ENCODE measurements around the gene MAK. TPM values are rescaled to one million over a fixed set of nuclear protein-coding genes. Genes with fewer than 3 reads are reported as not detected.
"Not testable (repeated sequence)": the region's sequence is repeated elsewhere in the genome, so short reads cannot be mapped to it uniquely, and the experiment has no call there.

MAK gene
- total and polyA plus RNA-seq, 2 donors (not counting 1 experiment from before 2014, with no cell fraction given), result 0.04 TPM; not detected in 1

- H3K36me3 ChIP-seq (replicated peaks in 1 of 2; ENCODE audit: control extremely low read depth in 1 of 2, control insufficient read depth in 1 of 2, extremely low read depth in 1 of 2, insufficient read depth in 2 of 2, low read length in 1 of 2); H3K4me1 ChIP-seq (ENCODE audit: control insufficient read depth in 2 of 2, insufficient read depth in 2 of 2, low read length in 2 of 2); H3K4me1 Mint-ChIP-seq; POLR2A ChIA-PET; H3K79me2 ChIP-seq (ENCODE audit: control insufficient read depth, insufficient read depth, low read length); H3K9ac ChIP-seq (ENCODE audit: low read length); H4K20me1 ChIP-seq (ENCODE audit: control insufficient read depth, insufficient read depth, low read length, poor library complexity, severe bottlenecking); H3K4me2 ChIP-seq (replicated peaks; ENCODE audit: low read depth, low read length, poor library complexity, severe bottlenecking); H2AFZ ChIP-seq (ENCODE audit: insufficient read depth, low read depth, low read length, poor library complexity, severe bottlenecking); H3K4me3 Mint-ChIP-seq; ATAC-seq (ENCODE audit: low read depth); H3K27ac Mint-ChIP-seq; H3K27me3 Mint-ChIP-seq; H3K4me3 ChIP-seq (ENCODE audit: control extremely low read depth in 1 of 5, extremely low read depth in 1 of 5, insufficient read depth in 1 of 5, low read depth in 2 of 5, low read length in 4 of 5); H3K27me3 ChIP-seq (replicated peaks in 1 of 4; ENCODE audit: control extremely low read depth in 1 of 4, control insufficient read depth in 3 of 4, insufficient read depth in 4 of 4, low read length in 3 of 4); H3K27ac ChIP-seq (ENCODE audit: low read length in 2 of 2); intact Hi-C loops (cut with micrococcal nuclease); CTCF ChIA-PET; DNase-seq: not testable (repeated sequence)
- peaks cover 11% of the 10 kb centered on the region for H3K9me3 Mint-ChIP-seq (ENCODE audit: insufficient read depth)
- H3K9me3 ChIP-seq (ENCODE audit: control extremely low read depth in 1 of 3, control insufficient read depth in 2 of 3, insufficient read depth in 1 of 3, low read length in 2 of 3), result peaks cover 3 to 11% (median 8%) of the 10 kb centered on the region in 3 donors
- 67% methylated on average over 5 of the region's 6 CpGs for WGBS (ENCODE audit: insufficient coverage)
These were observed 15.5 kb upstream of the MAK start for GRCh38 chr6:10853849-10854300.

- Histone ChIP-seq H3K9me3 (ENCODE audit: control extremely low read depth in 1 of 3, control insufficient read depth in 2 of 3, insufficient read depth in 1 of 3, low read length in 2 of 3) (peaks cover 3 to 11% (median 8%) of the 10 kb centered on the region in 3 donors), H3K9ac (ENCODE audit: low read length) (no peak overlapping the region), H3K27me3 (replicated peaks in 1 of 4; ENCODE audit: control extremely low read depth in 1 of 4, control insufficient read depth in 3 of 4, insufficient read depth in 4 of 4, low read length in 3 of 4) (no peaks in the 10 kb centered on the region), H3K27ac (ENCODE audit: low read length in 2 of 2) (no peak overlapping the region), H3K79me2 (ENCODE audit: control insufficient read depth, insufficient read depth, low read length) (no peaks in the 10 kb centered on the region), H3K4me1 (ENCODE audit: control insufficient read depth in 2 of 2, insufficient read depth in 2 of 2, low read length in 2 of 2) (no peaks in the 10 kb centered on the region), H3K4me3 (ENCODE audit: control extremely low read depth in 1 of 5, extremely low read depth in 1 of 5, insufficient read depth in 1 of 5, low read depth in 2 of 5, low read length in 4 of 5) (no peak overlapping the region), H3K4me2 (replicated peaks; ENCODE audit: low read depth, low read length, poor library complexity, severe bottlenecking) (no peak overlapping the region), H3K36me3 (replicated peaks in 1 of 2; ENCODE audit: control extremely low read depth in 1 of 2, control insufficient read depth in 1 of 2, extremely low read depth in 1 of 2, insufficient read depth in 2 of 2, low read length in 1 of 2) (no peaks in the 10 kb centered on the region), H2AFZ (ENCODE audit: insufficient read depth, low read depth, low read length, poor library complexity, severe bottlenecking) (no peak overlapping the region), H4K20me1 (ENCODE audit: control insufficient read depth, insufficient read depth, low read length, poor library complexity, severe bottlenecking) (no peaks in the 10 kb centered on the region)
- WGBS (ENCODE audit: insufficient coverage), result 100% methylated on average over 9 of the region's 11 CpGs
- intact Hi-C loops (cut with micrococcal nuclease), result no loop called here
- H3K27me3 Mint-ChIP-seq, result peaks cover 8% of the 10 kb centered on the region
- H3K27ac Mint-ChIP-seq, result no peak overlapping the region
- peaks cover 6% of the 10 kb centered on the region for H3K4me1 Mint-ChIP-seq
- no peak for TF ChIP-seq CTCF (IDR thresholded peaks at IDR 0.05)
- TF ChIP-seq EZH2 (IDR thresholded peaks at IDR 0.05; ENCODE audit: borderline replicate concordance, insufficient read depth, low read depth, low read length, poor library complexity, severe bottlenecking), result no peak
- H3K9me3 Mint-ChIP-seq (ENCODE audit: insufficient read depth), result peaks cover 11% of the 10 kb centered on the region
- POLR2A ChIA-PET, result no interaction called here
- CTCF ChIA-PET, result no interaction called here
- ATAC-seq (ENCODE audit: low read depth) (no peak), DNase-seq (no peak)
- no peak overlapping the region for H3K4me3 Mint-ChIP-seq
These were observed 14.1 kb upstream of the MAK start for GRCh38 chr6:10852361-10852960.
